ENCODE results near the gene TSPAN31.

The TSPAN31 gene

GRCh38 chr12:57736741-57737466 lies 7.9 kb upstream of the TSPAN31 start:
- no peak for DNase-seq

DNA sequence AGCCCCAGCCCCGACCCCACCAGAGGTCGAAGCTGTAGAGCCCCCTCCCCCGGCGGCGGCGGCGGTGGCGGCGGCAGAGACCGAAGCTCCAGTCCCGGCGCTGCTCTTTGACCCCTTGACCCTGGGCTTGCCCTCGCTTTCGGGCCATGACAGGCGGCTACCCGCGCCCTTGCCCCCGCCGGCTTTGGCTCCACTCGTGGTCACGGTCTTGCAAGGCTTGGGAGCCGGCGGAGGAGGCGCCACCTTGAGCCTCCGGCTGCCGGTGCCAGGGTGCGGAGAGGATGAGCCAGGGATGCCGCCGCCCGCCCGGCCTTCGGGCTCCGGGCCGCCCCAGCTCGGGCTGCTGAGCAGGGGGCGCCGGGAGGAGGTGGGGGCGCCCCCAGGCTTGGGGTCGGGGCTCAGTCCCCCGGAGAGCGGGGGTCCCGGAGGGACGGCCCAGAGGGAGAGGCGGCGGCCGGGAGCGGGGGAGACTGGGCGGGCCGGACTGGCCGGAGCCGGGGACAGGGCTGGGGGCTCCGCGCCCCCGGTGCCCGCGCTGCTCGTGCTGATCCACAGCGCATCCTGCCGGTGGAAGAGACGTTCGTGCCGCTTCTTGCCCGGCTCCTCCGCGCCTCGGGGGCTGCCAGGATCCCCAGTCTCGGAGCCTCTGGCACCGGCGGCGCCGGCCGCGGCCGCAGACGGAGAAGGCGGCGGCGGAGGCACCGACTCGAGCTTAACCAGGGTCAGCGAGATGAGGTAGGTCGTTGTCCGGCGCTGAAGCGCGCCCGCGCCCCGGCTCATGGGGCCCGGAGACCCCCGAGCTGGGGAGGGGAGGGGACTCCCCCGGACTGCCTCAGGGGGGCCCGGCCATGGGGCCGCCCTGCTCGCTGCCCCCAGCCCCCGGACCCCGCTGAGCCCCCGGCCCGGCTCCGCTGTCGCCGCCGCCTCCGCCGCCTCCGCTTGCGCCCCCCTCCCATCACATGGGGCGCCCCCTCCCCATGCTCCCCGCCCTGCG lies 7.1 kb upstream of the TSPAN31 start:
- DNase-seq: peak; percentile 12

DNA sequence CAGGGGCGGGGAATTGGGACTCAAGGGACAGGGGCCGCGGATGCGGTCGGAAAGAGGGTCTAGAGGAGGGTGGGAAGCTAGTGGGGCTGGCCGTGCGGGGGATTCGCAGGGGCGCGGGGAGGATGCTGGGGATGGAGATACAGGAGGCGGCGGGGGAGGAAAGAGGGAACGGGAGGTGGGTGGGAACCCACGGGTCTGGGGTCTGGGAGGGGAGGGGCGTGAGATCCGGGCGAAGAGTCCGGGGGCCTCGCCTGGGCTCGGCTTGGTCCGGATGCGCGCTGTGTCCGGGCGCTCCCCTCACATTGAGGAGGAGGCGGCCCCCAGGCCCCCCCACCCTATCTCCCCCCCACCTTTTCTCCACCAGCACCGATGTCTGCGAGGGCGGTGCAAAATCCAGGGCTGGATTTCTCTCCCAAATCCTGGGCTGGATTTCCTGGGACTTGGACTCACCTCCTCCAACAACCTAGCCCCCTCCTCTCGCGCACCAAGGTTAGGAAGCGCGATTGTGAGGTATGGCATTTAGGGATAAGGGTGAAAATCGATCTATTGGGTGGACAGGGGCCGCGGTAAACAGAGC lies 6.1 kb upstream of the TSPAN31 start, which contains the start of gene AGAP2:
Gene AGAP2, minus strand, starts transcription at position 82 of the 577 bp plus-strand sequence. CDS start 496 bp downstream, outside the sequence.
- peak; percentile 70 for DNase-seq

DNA sequence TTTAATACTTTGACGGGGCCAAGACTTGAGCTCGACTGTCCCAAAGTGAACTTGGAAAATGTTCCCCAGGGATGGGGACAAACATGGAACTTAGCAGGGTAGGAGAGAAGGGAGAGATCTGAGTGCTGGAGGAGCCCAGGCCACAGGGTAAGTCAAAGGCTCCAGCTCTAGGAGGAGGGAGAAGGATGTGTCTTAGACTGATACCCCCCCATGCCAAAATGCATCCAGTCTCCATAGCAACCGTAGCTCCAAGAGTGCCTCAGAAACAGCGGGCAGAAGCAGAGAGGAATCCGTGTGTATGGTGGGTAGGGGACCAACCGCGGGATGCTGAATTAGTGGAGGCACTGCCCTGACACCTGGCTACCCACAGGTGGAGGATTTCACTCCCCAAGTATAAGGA lies 5.5 kb upstream of the TSPAN31 start:
- DNase-seq: no peak

GRCh38 chr12:57739914-57740538 lies 4.8 kb upstream of the TSPAN31 start:
- DNase-seq: no peak

- peak; percentile 13 for DNase-seq
Measured at GRCh38 chr12:57740656-57741412, 4.0 kb upstream of the TSPAN31 start.

- DNase-seq: no peak
Measured at GRCh38 chr12:57741413-57741789, 3.4 kb upstream of the TSPAN31 start.

GRCh38 chr12:57741844-57742738 lies 2.7 kb upstream of the TSPAN31 start:
- no peak for DNase-seq

DNA sequence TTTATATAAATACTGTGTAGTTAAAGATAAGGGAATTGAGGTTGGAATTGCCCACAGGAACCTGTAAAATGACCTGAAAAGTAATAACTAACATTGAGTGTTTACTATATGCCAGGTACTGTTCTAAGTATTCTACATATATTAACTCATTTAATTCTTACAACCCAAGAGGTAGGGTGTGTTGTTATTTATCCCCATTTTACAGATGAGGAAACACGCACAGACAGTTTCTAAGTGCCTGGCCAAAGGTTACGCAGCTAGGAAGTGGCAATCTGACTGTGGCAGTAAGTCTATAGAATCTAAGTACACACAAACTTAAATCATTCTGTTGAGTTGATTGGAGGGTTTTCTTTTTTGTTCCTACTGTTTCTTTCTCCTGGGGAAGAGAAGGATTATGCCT lies 1.1 kb upstream of the TSPAN31 start:
- no peak for DNase-seq

GRCh38 chr12:57744194-57744776 lies 554 bp upstream of the TSPAN31 start:
- peak; percentile 81 for DNase-seq

DNA sequence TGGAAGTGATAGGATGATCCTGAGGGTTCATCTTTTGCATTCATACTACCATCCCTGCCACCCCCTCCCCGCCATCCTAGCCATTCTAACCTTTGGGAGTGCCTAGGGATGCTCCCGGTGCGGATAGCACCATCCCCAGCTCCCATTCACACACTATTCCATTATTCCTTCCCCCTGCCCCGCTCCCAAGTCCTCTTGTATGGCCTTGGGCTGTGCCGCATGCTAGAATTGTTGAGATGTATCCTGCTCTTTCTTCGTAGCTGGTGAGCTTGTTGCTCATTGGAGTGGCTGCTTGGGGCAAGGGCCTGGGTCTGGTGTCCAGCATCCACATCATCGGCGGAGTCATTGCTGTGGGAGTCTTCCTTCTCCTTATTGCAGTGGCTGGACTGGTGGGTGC lies 644 bp downstream of the TSPAN31 start:
- DNase-seq: no peak

- no peak for DNase-seq
Measured at GRCh38 chr12:57746025-57746424, 1.2 kb downstream of the TSPAN31 start.

- DNase-seq: no peak
Measured at GRCh38 chr12:57749061-57749460, 4.2 kb downstream of the TSPAN31 start.

DNA sequence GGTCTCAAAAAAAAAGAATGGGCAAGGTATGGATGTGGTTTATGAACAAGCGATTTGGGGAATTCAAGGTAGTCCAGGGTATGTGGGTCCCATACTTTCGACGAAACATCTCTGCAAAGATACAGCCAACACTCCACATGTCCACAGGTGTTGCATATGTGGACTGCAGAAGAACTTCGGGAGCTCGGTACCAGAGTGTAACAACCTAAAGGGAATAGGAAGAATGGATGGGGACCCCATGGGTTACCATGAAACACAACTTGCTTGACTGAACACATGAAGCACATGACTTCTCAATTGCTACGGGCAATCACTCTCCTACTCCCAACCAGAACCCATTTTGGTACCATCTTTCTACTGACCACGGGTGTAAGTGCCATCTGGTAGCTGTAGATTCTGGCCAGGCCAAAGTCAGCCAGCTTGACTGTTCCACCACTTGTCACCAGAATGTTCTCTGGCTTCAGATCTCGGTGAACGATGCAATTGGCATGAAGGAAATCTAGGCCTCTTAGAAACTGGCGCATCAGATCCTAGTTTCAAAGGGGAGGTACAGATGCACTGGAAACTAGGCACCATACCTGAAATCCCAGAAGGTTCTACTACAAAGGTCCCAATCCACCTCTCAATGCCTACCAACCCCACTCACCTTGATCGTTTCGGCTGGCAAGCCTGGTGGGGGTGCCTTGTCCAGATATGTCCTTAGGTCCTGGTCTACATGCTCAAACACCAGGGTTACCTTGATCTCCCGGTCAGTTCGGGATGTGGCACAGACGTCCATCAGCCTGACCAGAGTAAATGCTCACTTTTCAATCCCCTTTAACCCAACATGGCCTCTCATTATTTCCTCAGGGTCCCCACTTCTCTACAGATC lies 6.0 kb downstream of the TSPAN31 start:
- no peak for DNase-seq

DNA sequence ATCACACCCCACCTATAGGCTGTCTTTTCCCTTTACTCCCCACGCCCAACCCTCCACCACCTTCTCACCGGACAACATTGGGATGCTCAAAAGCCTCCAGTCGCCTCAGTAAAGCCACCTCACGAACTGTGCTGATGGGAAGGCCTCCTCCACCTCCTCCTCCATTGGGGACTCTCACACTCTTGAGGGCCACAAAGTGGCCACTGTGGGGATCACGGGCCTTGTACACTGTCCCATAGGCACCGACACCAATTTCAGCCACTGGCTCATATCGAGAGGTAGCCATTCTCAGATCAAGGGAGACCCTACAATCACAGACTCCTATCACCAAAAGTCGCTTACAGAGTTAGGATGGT lies 6.6 kb downstream of the TSPAN31 start:
- DNase-seq: no peak

DNA sequence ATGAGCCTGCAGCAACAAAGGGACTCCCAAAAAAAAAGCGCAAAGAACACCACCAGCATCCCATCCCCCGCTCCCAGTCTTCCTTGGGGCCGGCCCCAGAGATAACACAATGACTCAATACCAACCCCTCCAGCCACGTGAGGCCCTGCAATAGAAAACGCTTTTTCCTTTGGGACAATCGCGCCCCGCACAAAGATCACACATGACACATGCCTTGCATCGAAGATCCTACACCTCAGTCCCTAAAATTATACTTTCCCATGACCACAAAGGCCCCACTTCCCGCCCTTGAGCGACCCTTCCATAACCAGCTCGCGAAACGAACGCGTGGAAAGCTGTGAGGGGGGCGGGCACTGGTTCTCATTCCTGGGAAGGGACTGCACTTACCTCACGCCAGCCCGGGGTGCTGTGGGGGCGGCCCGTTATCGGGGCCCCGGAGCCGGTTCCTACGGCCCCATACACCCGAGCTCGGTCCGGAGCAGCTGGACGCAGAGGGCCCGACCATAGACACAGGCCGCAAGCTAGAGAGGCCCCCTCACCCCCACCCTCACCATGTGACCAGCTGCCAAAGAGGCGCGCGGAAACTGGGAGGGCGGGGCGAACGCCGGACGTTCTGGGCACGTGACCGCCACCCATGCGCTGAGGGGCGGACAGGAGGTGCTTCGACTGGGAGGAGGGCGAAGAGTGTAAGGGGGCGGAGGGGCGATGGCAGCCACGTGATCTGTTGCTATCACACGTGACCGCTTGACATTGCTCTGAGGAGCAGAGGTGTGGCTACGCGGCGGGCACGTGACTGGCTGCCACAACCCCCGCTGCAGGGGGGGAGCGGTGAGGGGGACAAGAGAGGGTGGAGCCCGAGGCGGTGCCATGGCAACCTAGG lies 7.2 kb downstream of the TSPAN31 start, which contains the start of gene CDK4:
Gene CDK4, minus strand, starts transcription at position 523 of the 880 bp plus-strand sequence. CDS start 593 bp downstream, outside the sequence.
- peak; percentile 99 for DNase-seq

DNA sequence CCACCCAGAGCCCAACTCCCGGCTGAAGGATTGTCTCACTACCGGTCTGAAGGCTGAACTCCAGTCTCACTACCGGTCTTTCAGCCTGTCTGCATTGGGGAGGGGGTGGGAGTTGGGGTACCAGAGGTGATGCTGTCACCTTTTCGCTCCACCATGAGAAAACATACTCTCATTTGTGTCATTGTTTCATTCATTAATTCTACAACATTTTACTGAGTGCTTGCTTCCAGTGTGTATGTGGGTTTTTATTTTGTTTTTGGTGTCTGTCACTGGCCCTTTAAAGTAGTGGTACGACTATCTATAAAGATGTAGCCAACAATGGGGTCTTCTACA lies 7.8 kb downstream of the TSPAN31 start:
- no peak for DNase-seq

- DNase-seq: no peak
Measured at GRCh38 chr12:57753756-57754337, 9.0 kb downstream of the TSPAN31 start.

Data from COR-L47 (cell line).